Central memory CD4-positive, alpha-beta T cell (primary cell): ENCODE measurements around the gene NDRG3.
A peak's percentile ranks its signal among the peaks of the same experiment; 100 is the strongest.

Source experiments
- DNase-seq: peaks from one replicate; pipeline ENCODE4 v3.0.0; 2022
- total RNA-seq, 3 experiments: gene quantifications; one replicate each; lab custom pipeline; 2026; lab: John Stamatoyannopoulos, UW

NDRG3 gene
- total RNA-seq, result 24.4 to 76.5 (median 33.6) reads per million in 3 experiments

- peak; percentile 93 for DNase-seq
These were observed at the start of gene NDRG3 for GRCh38 chr20:36745927-36746659. Gene NDRG3, minus strand, starts transcription at chr20:36746090. Its CDS starts 24,355 bp downstream, at chr20:36721735.

- no peak for DNase-seq
These were observed 48.2 kb upstream of the NDRG3 start for GRCh38 chr20:36794116-36794474.

GRCh38 chr20:36793294-36794115, 47.6 kb upstream of the NDRG3 start:
- no peak for DNase-seq

GRCh38 chr20:36792422-36792821, 46.5 kb upstream of the NDRG3 start:
- no peak for DNase-seq

- DNase-seq, result no peak
These were observed 46.0 kb upstream of the NDRG3 start for GRCh38 chr20:36791862-36792261.

- no peak for DNase-seq
These were observed 40.8 kb upstream of the NDRG3 start for GRCh38 chr20:36786663-36787062.

- no peak for DNase-seq
These were observed 40.4 kb upstream of the NDRG3 start for GRCh38 chr20:36786246-36786645.

- DNase-seq, result no peak
These were observed 39.4 kb upstream of the NDRG3 start for GRCh38 chr20:36785308-36785707.

- DNase-seq, result no peak
These were observed 39.0 kb upstream of the NDRG3 start for GRCh38 chr20:36784900-36785299.

- DNase-seq, result no peak
These were observed 38.2 kb upstream of the NDRG3 start for GRCh38 chr20:36784116-36784515.

GRCh38 chr20:36779656-36780025, 33.8 kb upstream of the NDRG3 start:
- no peak for DNase-seq

- DNase-seq, result no peak
These were observed 33.2 kb upstream of the NDRG3 start for GRCh38 chr20:36778831-36779655.

- DNase-seq, result no peak
These were observed 31.7 kb upstream of the NDRG3 start for GRCh38 chr20:36777576-36777975.

- no peak for DNase-seq
These were observed 31.3 kb upstream of the NDRG3 start for GRCh38 chr20:36777167-36777566.

- no peak for DNase-seq
These were observed 29.9 kb upstream of the NDRG3 start for GRCh38 chr20:36775826-36776225.

- DNase-seq, result no peak
These were observed 29.3 kb upstream of the NDRG3 start for GRCh38 chr20:36775196-36775595.

- DNase-seq, result peak; percentile 97
These were observed 27.9 kb upstream of the NDRG3 start, which contains the start of gene DSN1 for GRCh38 chr20:36773597-36774390. Gene DSN1, minus strand, starts transcription at chr20:36773763. Its CDS starts 2,305 bp downstream, at chr20:36771458.

- no peak for DNase-seq
These were observed 27.3 kb upstream of the NDRG3 start for GRCh38 chr20:36773107-36773596.

GRCh38 chr20:36770680-36771079, 24.8 kb upstream of the NDRG3 start:
- no peak for DNase-seq

GRCh38 chr20:36768768-36769430, 23.0 kb upstream of the NDRG3 start:
- DNase-seq, result no peak

- DNase-seq, result no peak
These were observed 15.2 kb upstream of the NDRG3 start for GRCh38 chr20:36761125-36761524.

GRCh38 chr20:36760647-36761046, 14.8 kb upstream of the NDRG3 start:
- DNase-seq, result no peak
